Ovary (tissue), 3 donors: ENCODE results near the gene GNB2.

Experiments
- EP300 ChIP-seq: sonication (generic); formaldehyde crosslinking; IDR thresholded peaks from one replicate; pipeline ENCODE4 v1.6.1; 2017; ENCODE audit warnings: antibody characterized with exemption
- POLR2A ChIP-seq: fragments of 450-650 bp; IDR thresholded peaks from one replicate; pipeline ENCODE4 v1.6.1; 2017; ENCODE audit warnings: antibody characterized with exemption, mild to moderate bottlenecking, moderate library complexity
- TF ChIP-seq, protein P1 (sequence below), 3 donors: fragments of 450-650 bp in 2 of 3; fragments of 200-600 bp in 1 of 3; IDR thresholded peaks; one replicate each; pipeline versions ENCODE4 v1.5.1 to v1.8.0; 2016 to 2022; ENCODE audit warnings: antibody characterized with exemption in 3 of 3, mild to moderate bottlenecking in 1 of 3
- donor health status: DM: no; HTN: no; CAD: no.

DNA sequence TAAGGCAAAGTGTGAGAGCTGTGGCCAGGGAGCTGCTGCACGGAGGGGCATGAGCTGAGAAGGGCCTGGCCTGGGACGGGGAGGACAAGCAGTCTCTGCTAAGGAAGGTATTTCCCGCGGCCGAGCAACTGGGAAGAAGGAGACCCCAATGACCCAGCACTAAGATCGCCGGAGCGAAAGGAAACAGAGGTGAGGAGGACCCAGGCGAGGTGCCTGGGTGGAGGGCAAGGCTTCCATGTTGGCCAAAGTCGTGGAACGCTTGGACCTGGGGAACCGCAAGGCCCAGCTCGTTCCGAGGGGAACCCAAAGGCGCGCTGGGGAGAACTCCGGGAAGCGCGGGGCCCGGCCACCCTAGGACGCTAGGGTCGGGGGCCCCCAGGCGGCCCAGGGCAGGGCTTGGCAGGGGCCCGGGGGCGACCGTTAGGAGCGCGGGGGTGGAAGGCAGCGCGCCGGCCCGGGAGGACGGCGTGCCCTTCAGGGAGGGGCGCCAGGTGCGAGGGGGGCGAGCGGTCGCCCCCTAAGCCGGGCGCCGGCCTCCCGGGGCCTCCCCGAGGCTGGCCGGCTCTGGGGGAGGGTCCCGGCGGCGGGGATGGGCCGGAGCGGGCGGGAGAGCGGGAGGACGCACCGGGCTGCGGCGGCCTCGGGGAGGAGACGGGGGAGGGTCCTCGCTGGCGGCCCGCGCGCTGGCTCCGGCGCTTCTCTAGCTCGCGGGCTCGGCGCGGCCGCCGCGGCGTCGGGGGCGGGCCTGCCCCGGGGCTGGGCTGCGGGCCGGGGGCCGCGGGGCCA is 20.0 kb downstream of the GNB2 start:
- TF ChIP-seq, protein P1, sequence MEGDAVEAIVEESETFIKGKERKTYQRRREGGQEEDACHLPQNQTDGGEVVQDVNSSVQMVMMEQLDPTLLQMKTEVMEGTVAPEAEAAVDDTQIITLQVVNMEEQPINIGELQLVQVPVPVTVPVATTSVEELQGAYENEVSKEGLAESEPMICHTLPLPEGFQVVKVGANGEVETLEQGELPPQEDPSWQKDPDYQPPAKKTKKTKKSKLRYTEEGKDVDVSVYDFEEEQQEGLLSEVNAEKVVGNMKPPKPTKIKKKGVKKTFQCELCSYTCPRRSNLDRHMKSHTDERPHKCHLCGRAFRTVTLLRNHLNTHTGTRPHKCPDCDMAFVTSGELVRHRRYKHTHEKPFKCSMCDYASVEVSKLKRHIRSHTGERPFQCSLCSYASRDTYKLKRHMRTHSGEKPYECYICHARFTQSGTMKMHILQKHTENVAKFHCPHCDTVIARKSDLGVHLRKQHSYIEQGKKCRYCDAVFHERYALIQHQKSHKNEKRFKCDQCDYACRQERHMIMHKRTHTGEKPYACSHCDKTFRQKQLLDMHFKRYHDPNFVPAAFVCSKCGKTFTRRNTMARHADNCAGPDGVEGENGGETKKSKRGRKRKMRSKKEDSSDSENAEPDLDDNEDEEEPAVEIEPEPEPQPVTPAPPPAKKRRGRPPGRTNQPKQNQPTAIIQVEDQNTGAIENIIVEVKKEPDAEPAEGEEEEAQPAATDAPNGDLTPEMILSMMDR (IDR thresholded peaks at IDR 0.05): no peak
- TF ChIP-seq POLR2A (no peak), EP300 (no peak)
